A549 (cell line): ENCODE results near the gene FRMD6.

Experiments
- CEBPB ChIP-seq, 2 experiments: fragments of >200 bp in 1 of 2; sonication (Bioruptor Twin) in 1 of 2; formaldehyde crosslinking in 1 of 2; IDR thresholded peaks; 2 replicates each; pipeline ENCODE4 v1.6.1; 2012 to 2016
- EHMT2 ChIP-seq: fragments of 200-600 bp; sonication (generic); IDR thresholded peaks from 2 replicates; pipeline ENCODE4 v1.6.1; 2016; ENCODE audit warnings: antibody characterized with exemption, low read depth, mild to moderate bottlenecking, moderate library complexity
- MAZ ChIP-seq: fragments of 150-350 bp; IDR thresholded peaks from 2 replicates; pipeline ENCODE4 v1.6.1; 2014; ENCODE audit warnings: antibody characterized with exemption, low read depth, low read length, borderline replicate concordance
- POLR2A ChIP-seq: IDR thresholded peaks from 2 replicates; pipeline ENCODE4 v1.6.1; 2012; ENCODE audit warnings: mild to moderate bottlenecking, low read length
- POLR2AphosphoS2 ChIP-seq: conservative IDR thresholded peaks from 2 replicates; pipeline ENCODE4 v1.6.1; 2012; ENCODE audit warnings: low read length, improper control_type of control experiment, inconsistent platforms
- REST ChIP-seq: fragments of 200-600 bp; sonication (generic); IDR thresholded peaks from 2 replicates; pipeline ENCODE4 v1.6.1; 2016; ENCODE audit warnings: antibody characterized with exemption, mild to moderate bottlenecking, moderate library complexity
- ZC3H11A ChIP-seq: fragments of 450-650 bp; IDR thresholded peaks from 2 replicates; pipeline ENCODE4 v1.6.1; 2014; ENCODE audit warnings: antibody characterized with exemption, mild to moderate bottlenecking
- ZFP36 ChIP-seq: fragments of 450-650 bp; IDR thresholded peaks from 2 replicates; pipeline ENCODE4 v1.6.1; 2014; ENCODE audit warnings: borderline replicate concordance; ENCODE audit not compliant: partially characterized antibody
- TF ChIP-seq, protein P1 (sequence below): fragments of >200 bp; sonication (Bioruptor Twin); formaldehyde crosslinking; IDR thresholded peaks from 3 replicates; pipeline ENCODE4 v1.5.1; 2016
- TF ChIP-seq, protein P2 (sequence below): IDR thresholded peaks from 2 replicates; pipeline ENCODE4 v1.6.1; 2012; ENCODE audit warnings: low read depth, borderline replicate concordance
- TF ChIP-seq, protein P3 (sequence below): fragments of 250-450 bp; sonication (Bioruptor Pico); IDR thresholded peaks from 2 replicates; pipeline ENCODE4 v1.5.0; 2021; ENCODE audit warnings: mild to moderate bottlenecking, moderate library complexity, borderline replicate concordance

DNA sequence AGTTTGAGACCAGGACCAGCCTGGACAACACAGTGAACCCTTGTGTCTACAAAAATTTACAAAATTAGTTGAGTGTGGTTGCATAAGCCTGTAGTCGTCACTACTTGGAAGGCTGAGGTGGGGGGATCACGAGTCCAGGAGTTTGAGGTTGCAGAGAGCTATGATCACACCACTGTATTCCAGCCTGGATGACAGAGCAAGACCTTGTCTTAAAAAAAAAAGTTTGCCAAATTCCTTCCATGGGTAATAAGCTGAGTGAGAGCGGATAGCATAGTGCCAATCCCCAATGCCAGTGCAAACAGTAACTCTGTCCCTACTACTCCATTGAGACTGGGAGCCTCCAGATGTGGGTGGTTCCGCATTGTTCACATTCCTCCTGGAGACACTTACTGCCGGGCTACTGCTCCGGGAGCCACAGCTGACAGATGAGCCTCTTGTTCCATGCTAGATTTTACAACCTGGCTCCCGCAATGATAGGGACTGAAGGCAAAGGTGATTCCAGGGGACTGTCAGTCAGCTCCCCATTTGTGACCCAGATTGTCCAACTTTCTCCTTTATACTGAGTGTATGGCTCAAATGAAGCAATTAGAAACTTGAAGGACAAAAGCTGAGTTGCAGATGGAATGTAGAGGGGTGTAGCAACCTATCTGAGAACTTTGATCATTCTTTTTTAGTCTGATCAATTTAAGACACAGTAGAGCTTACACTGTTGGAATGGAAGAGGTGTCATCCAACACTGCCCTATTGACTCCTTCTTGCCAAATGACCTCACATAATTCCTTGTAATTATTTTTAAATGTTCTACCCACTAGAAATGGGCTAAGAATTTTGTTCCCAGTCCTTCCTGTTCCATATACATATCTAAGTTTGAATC, 13.4 kb upstream of the FRMD6 start:
- TF ChIP-seq MAZ, result no peak
- TF ChIP-seq, protein P1, sequence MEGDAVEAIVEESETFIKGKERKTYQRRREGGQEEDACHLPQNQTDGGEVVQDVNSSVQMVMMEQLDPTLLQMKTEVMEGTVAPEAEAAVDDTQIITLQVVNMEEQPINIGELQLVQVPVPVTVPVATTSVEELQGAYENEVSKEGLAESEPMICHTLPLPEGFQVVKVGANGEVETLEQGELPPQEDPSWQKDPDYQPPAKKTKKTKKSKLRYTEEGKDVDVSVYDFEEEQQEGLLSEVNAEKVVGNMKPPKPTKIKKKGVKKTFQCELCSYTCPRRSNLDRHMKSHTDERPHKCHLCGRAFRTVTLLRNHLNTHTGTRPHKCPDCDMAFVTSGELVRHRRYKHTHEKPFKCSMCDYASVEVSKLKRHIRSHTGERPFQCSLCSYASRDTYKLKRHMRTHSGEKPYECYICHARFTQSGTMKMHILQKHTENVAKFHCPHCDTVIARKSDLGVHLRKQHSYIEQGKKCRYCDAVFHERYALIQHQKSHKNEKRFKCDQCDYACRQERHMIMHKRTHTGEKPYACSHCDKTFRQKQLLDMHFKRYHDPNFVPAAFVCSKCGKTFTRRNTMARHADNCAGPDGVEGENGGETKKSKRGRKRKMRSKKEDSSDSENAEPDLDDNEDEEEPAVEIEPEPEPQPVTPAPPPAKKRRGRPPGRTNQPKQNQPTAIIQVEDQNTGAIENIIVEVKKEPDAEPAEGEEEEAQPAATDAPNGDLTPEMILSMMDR, result no peak
- TF ChIP-seq, protein P2, sequence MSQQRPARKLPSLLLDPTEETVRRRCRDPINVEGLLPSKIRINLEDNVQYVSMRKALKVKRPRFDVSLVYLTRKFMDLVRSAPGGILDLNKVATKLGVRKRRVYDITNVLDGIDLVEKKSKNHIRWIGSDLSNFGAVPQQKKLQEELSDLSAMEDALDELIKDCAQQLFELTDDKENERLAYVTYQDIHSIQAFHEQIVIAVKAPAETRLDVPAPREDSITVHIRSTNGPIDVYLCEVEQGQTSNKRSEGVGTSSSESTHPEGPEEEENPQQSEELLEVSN, result no peak
- no peak for TF ChIP-seq ZC3H11A
- no peak for TF ChIP-seq ZFP36
- no peak for TF ChIP-seq POLR2A
- no peak for TF ChIP-seq EHMT2
- TF ChIP-seq POLR2AphosphoS2, result no peak
- no peak for TF ChIP-seq REST
- TF ChIP-seq CEBPB (IDR thresholded peaks at IDR 0.05), result peak in 1 of 2 experiments; percentile 54; a peak in 1 of 4 replicates
- TF ChIP-seq, protein P3, sequence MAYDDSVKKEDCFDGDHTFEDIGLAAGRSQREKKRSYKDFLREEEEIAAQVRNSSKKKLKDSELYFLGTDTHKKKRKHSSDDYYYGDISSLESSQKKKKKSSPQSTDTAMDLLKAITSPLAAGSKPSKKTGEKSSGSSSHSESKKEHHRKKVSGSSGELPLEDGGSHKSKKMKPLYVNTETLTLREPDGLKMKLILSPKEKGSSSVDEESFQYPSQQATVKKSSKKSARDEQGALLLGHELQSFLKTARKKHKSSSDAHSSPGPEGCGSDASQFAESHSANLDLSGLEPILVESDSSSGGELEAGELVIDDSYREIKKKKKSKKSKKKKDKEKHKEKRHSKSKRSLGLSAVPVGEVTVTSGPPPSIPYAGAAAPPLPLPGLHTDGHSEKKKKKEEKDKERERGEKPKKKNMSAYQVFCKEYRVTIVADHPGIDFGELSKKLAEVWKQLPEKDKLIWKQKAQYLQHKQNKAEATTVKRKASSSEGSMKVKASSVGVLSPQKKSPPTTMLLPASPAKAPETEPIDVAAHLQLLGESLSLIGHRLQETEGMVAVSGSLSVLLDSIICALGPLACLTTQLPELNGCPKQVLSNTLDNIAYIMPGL (CRISPR knock-in tag), result no peak
